CD4-positive, alpha-beta T cell (primary cell): ENCODE measurements around the gene CARD10. TPM values are rescaled to one million over a fixed set of nuclear protein-coding genes. Genes with fewer than 3 reads are reported as not detected.

Experiments
- ATAC-seq: fragments of 200-7000 bp; cut with Tn5 transposase; one replicate; pipeline ENCODE4 v1.10.0; 2022; ENCODE audit warnings: mild to moderate bottlenecking; ENCODE audit not compliant: poor library complexity
- CTCF ChIA-PET: fragments of 350-600 bp; sonication (Branson Sonifier 250); formaldehyde crosslinking; loops from one replicate; lab custom pipeline; 2021; ENCODE audit warnings: antibody characterized with exemption, inconsistent platforms; lab: Charles Lee
- POLR2A ChIA-PET: fragments of 350-600 bp; sonication (Branson Sonifier 250); formaldehyde crosslinking; loops from one replicate; lab custom pipeline; 2021; ENCODE audit warnings: antibody characterized with exemption, inconsistent platforms; lab: Charles Lee
- DNase-seq, 14 experiments: peaks; one replicate each; pipeline ENCODE4 v3.0.0-alpha.2; 2013 to 2020; ENCODE audit warnings: mixed read lengths in 2 of 14
- H3K27ac ChIP-seq, 2 donors: one replicate each; pipeline versions ENCODE4 v1.5.1 to v1.7.0; 2013; ENCODE audit warnings: low read length in 2 of 2, low read depth in 1 of 2, mild to moderate bottlenecking in 1 of 2
- H3K27me3 ChIP-seq, 2 experiments: 1 replicate in 1 of 2; 2 replicates in 1 of 2; pipeline versions ENCODE4 v1.6.1 to v1.7.0; 2013; ENCODE audit warnings: low read length in 2 of 2, control low read depth in 1 of 2, mild to moderate bottlenecking in 1 of 2, moderate library complexity in 1 of 2; ENCODE audit not compliant: insufficient read depth in 2 of 2, control insufficient read depth in 1 of 2
- H3K36me3 ChIP-seq: one replicate; pipeline ENCODE4 v1.6.1; 2013; ENCODE audit warnings: low read length, control low read depth; ENCODE audit not compliant: insufficient read depth
- H3K4me1 ChIP-seq: one replicate; pipeline ENCODE4 v1.6.1; 2013; ENCODE audit warnings: low read length, control low read depth; ENCODE audit not compliant: insufficient read depth
- H3K4me3 ChIP-seq: one replicate; pipeline ENCODE4 v1.5.1; 2013; ENCODE audit warnings: mild to moderate bottlenecking, low read length, moderate library complexity
- H3K9me3 ChIP-seq, 2 experiments: 1 replicate in 1 of 2; 2 replicates in 1 of 2; pipeline versions ENCODE4 v1.6.1 to v1.7.0; 2013; ENCODE audit warnings: low read length in 2 of 2, mild to moderate bottlenecking in 2 of 2, control low read depth in 1 of 2, moderate library complexity in 1 of 2; ENCODE audit not compliant: control insufficient read depth in 1 of 2, insufficient read depth in 1 of 2
- H3K27ac Mint-ChIP-seq: one replicate; pipeline ENCODE4 v1.8.0; 2020; ENCODE audit warnings: mixed read lengths
- H3K27me3 Mint-ChIP-seq: one replicate; pipeline ENCODE4 v1.8.0; 2021; ENCODE audit warnings: mixed read lengths
- H3K36me3 Mint-ChIP-seq: one replicate; pipeline ENCODE4 v1.8.0; 2021; ENCODE audit warnings: low read depth, mixed read lengths
- H3K4me1 Mint-ChIP-seq: one replicate; pipeline ENCODE4 v1.8.0; 2021; ENCODE audit warnings: low read depth, mixed read lengths
- H3K4me3 Mint-ChIP-seq: one replicate; pipeline ENCODE4 v1.8.0; 2020; ENCODE audit warnings: mild to moderate bottlenecking, mixed read lengths
- H3K9me3 Mint-ChIP-seq: one replicate; pipeline ENCODE4 v1.8.0; 2020; ENCODE audit warnings: mixed read lengths
- intact Hi-C, 2 experiments: fragments of 100-400 bp; cut with DNase I in 1 of 2; cut with micrococcal nuclease in 1 of 2; formaldehyde crosslinking; loops; one replicate each; pipeline versions ENCODE4 v1.15.1 to v1.9.0; 2023 to 2025; cut with DNase I, micrococcal nuclease
- total RNA-seq, 174 experiments: library from RNA in 2 of 174; stranded (reverse) in 2 of 174; gene quantifications; one replicate each; pipeline ENCODE4 v1.2.3 and lab custom pipeline; 2021 to 2026
- TF ChIP-seq, protein P1 (sequence below): fragments of 200-600 bp; IDR thresholded peaks from one replicate; pipeline ENCODE4 v1.8.0; 2022; ENCODE audit warnings: antibody characterized with exemption, mild to moderate bottlenecking

The CARD10 gene
- total RNA-seq, 2 experiments from 2014 or later: 0.20 to 0.63 TPM

GRCh38 chr22:37514526-37515051 is 4.6 kb downstream of the CARD10 start:
- Histone ChIP-seq H3K4me3 (no peak overlapping the region), H3K36me3 (no peaks in the 10 kb centered on the region), H3K4me1 (peaks cover 8% of the 10 kb centered on the region), H3K27me3 (peaks cover 2 to 11% of the 10 kb centered on the region in 2 experiments), H3K27ac (no peak overlapping the region), H3K9me3 (no peaks in the 10 kb centered on the region)
- Mint-ChIP-seq H3K27ac (no peak overlapping the region), H3K27me3 (peaks cover 7% of the 10 kb centered on the region), H3K4me3 (no peak overlapping the region), H3K4me1 (peaks cover 6% of the 10 kb centered on the region), H3K36me3 (no peaks in the 10 kb centered on the region), H3K9me3 (no peaks in the 10 kb centered on the region)
- TF ChIP-seq, protein P1, sequence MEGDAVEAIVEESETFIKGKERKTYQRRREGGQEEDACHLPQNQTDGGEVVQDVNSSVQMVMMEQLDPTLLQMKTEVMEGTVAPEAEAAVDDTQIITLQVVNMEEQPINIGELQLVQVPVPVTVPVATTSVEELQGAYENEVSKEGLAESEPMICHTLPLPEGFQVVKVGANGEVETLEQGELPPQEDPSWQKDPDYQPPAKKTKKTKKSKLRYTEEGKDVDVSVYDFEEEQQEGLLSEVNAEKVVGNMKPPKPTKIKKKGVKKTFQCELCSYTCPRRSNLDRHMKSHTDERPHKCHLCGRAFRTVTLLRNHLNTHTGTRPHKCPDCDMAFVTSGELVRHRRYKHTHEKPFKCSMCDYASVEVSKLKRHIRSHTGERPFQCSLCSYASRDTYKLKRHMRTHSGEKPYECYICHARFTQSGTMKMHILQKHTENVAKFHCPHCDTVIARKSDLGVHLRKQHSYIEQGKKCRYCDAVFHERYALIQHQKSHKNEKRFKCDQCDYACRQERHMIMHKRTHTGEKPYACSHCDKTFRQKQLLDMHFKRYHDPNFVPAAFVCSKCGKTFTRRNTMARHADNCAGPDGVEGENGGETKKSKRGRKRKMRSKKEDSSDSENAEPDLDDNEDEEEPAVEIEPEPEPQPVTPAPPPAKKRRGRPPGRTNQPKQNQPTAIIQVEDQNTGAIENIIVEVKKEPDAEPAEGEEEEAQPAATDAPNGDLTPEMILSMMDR: no peak
- POLR2A ChIA-PET: no interaction called here
- ATAC-seq: no peak
- intact Hi-C loops: no loop called here
- no peak for DNase-seq
- CTCF ChIA-PET: no interaction called here

GRCh38 chr22:37511395-37512104 is 7.7 kb downstream of the CARD10 start:
- Histone ChIP-seq H3K9me3 (no peaks in the 10 kb centered on the region), H3K27ac (no peak overlapping the region), H3K4me3 (no peak overlapping the region), H3K4me1 (no peaks in the 10 kb centered on the region), H3K27me3 (no peaks in the 10 kb centered on the region), H3K36me3 (no peaks in the 10 kb centered on the region)
- intact Hi-C loops: no loop called here
- Mint-ChIP-seq H3K9me3 (no peaks in the 10 kb centered on the region), H3K4me3 (no peak overlapping the region), H3K36me3 (no peaks in the 10 kb centered on the region), H3K27ac (no peak overlapping the region), H3K27me3 (no peaks in the 10 kb centered on the region), H3K4me1 (no peaks in the 10 kb centered on the region)
- CTCF ChIA-PET: no interaction called here
- ATAC-seq (no peak), DNase-seq (no peak)
- POLR2A ChIA-PET: no interaction called here
- TF ChIP-seq, protein P1: no peak

DNA sequence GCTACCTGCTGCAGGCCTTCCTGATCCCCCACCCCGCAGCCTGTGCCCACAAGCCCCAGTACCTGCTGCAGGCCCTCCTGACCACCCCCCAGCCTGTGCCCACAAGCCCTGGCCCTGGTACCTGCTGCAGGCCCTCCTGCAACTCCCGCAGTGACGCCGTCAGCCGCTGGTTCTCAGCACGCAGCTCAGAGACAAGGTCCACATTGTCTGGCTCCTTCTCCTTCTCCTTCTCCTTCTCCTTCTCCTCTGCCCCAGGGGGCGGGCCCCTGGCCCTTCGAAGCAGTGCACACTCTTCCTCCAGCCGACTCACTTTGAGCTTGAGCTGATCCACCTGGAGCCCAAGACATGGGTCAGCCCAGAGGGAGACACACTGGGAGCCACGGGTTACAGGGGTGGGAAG is 9.1 kb downstream of the CARD10 start:
- ChIA-PET CTCF (no interaction called here), POLR2A (no interaction called here)
- intact Hi-C loops: no loop called here
- Histone ChIP-seq H3K4me3 (no peak overlapping the region), H3K27me3 (no peaks in the 10 kb centered on the region), H3K27ac (no peak overlapping the region), H3K36me3 (no peaks in the 10 kb centered on the region), H3K9me3 (no peaks in the 10 kb centered on the region), H3K4me1 (no peaks in the 10 kb centered on the region)
- no peak overlapping the region for H3K4me3 Mint-ChIP-seq
- no peak overlapping the region for H3K27ac Mint-ChIP-seq
- TF ChIP-seq, protein P1: no peak
- no peaks in the 10 kb centered on the region for H3K27me3 Mint-ChIP-seq
- no peaks in the 10 kb centered on the region for H3K36me3 Mint-ChIP-seq
- ATAC-seq (no peak), DNase-seq (no peak)
- H3K4me1 Mint-ChIP-seq: no peaks in the 10 kb centered on the region
- H3K9me3 Mint-ChIP-seq: no peaks in the 10 kb centered on the region
